ENCODE data around the gene NBPF3. TPM values are rescaled to one million over a fixed set of nuclear protein-coding genes. Genes with fewer than 3 reads are reported as not detected.

Gene NBPF3
- total RNA-seq, 2 experiments from 2014 or later, result 1.0 TPM; not detected in 1

DNA sequence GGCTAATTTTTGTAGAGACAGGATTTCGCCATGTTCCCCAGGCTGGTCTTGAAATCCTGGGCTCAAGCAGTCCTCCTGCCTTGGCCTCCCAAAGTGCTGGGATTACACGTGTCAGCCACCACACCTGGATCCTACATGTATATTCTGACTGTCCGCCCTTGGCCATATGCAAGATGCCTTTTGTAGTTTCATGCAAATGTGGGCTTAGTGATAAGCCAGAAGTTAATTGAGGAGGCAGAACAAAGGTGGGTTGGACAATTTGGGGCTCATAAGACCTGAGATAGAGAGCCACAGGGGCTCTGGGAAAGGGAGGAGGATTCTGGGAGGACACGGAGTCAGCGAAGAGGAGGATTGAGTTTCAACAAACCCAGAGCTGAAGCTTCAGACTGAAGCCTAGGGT lies 94.2 kb downstream of the NBPF3 start:
- POLR2A ChIA-PET, result no interaction called here
- H3K9me2 ChIP-seq (ENCODE audit: insufficient read depth, low read length), result no peaks in the 10 kb centered on the region
- H4K20me1 ChIP-seq (ENCODE audit: insufficient read depth, low read length), result no peaks in the 10 kb centered on the region
- no peak for TF ChIP-seq EZH2phosphoT487 (IDR thresholded peaks at IDR 0.05; ENCODE audit: borderline replicate concordance, low read depth, low read length)
- TF ChIP-seq, protein P1, sequence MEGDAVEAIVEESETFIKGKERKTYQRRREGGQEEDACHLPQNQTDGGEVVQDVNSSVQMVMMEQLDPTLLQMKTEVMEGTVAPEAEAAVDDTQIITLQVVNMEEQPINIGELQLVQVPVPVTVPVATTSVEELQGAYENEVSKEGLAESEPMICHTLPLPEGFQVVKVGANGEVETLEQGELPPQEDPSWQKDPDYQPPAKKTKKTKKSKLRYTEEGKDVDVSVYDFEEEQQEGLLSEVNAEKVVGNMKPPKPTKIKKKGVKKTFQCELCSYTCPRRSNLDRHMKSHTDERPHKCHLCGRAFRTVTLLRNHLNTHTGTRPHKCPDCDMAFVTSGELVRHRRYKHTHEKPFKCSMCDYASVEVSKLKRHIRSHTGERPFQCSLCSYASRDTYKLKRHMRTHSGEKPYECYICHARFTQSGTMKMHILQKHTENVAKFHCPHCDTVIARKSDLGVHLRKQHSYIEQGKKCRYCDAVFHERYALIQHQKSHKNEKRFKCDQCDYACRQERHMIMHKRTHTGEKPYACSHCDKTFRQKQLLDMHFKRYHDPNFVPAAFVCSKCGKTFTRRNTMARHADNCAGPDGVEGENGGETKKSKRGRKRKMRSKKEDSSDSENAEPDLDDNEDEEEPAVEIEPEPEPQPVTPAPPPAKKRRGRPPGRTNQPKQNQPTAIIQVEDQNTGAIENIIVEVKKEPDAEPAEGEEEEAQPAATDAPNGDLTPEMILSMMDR (conservative IDR thresholded peaks at IDR 0.05; ENCODE audit: low read length), result no peak
- CTCF ChIA-PET (ENCODE audit: unreplicated experiment), result no interaction called here
- no peak overlapping the region for H3K4me3 ChIP-seq (ENCODE audit: low read depth, low read length, poor library complexity, severe bottlenecking)
- DNase-seq (ENCODE audit: low spot score), result no peak
- no peaks in the 10 kb centered on the region for H3K9me3 ChIP-seq (ENCODE audit: low read length)
- intact Hi-C loops (cut with micrococcal nuclease; ENCODE audit: unreplicated experiment), result no loop called here
- no peak overlapping the region for H2AFZ ChIP-seq (ENCODE audit: low read length)
- H3K36me3 ChIP-seq (ENCODE audit: insufficient read depth, low read length), result no peaks in the 10 kb centered on the region
- H3K27ac ChIP-seq (ENCODE audit: low read depth, low read length, poor library complexity, severe bottlenecking), result no peak overlapping the region
- no peak overlapping the region for H3K4me2 ChIP-seq (ENCODE audit: low read length)
- no TSS peak for BruUV-seq (replicated peaks)
- H3K79me2 ChIP-seq (ENCODE audit: insufficient read depth, low read depth, low read length), result no peaks in the 10 kb centered on the region
- H3K4me1 ChIP-seq (ENCODE audit: insufficient read depth, low read length, poor library complexity, severe bottlenecking), result no peaks in the 10 kb centered on the region

Other genes with a start within 250 kb of the NBPF3 start
- 13.5 and 20.0 TPM in 2 replicates for gene ECE1, start 149.7 kb upstream of the NBPF3 start, total RNA-seq (2014; rRNA removed; shearing (Covaris generic))
- gene ECE1, start 149.7 kb upstream of the NBPF3 start, total RNA-seq (2022), result 25.3 and 32.8 TPM in 2 replicates
- not detected in 2 replicates for gene ALPL, start 69.3 kb downstream of the NBPF3 start, total RNA-seq (2014; rRNA removed; shearing (Covaris generic))
- gene ALPL, start 69.3 kb downstream of the NBPF3 start, total RNA-seq (2022), result not detected in 2 replicates
- gene RAP1GAP, start 229.2 kb downstream of the NBPF3 start, total RNA-seq (2014; rRNA removed; shearing (Covaris generic)), result not detected in 2 replicates
- not detected in 2 replicates for gene RAP1GAP, start 229.2 kb downstream of the NBPF3 start, total RNA-seq (2022)

Data from OCI-LY7 (cell line).